SK-N-SH (cell line): ENCODE results near the gene ORM1. TPM values are rescaled to one million over a fixed set of nuclear protein-coding genes. Genes with fewer than 3 reads are reported as not detected.
A peak's percentile ranks its signal among the peaks of the same experiment; 100 is the strongest.
"Not testable (repeated sequence)": the region's sequence is repeated elsewhere in the genome, so short reads cannot be mapped to it uniquely, and the experiment has no call there.

Experiments
- CTCF ChIA-PET: fragments of 300-600, 350-600 bp; formaldehyde crosslinking; extraction: SDS; loops from one replicate; lab custom pipeline; 2021; lab: Yijun Ruan, JAX
- POLR2A ChIA-PET: fragments of 350-600 bp; sonication (Branson Sonifier 250); formaldehyde crosslinking; extraction: SDS; loops from one replicate; lab custom pipeline; 2020; ENCODE audit warnings: antibody characterized with exemption, inconsistent platforms; lab: Yijun Ruan, JAX
- DNase-seq: peaks from one replicate; pipeline ENCODE4 v3.0.0; 2012
- H2AFZ ChIP-seq: fragments of 200-600 bp; sonication (generic); 2 replicates; pipeline ENCODE4 v1.8.1; 2016; ENCODE audit warnings: antibody characterized with exemption, mild to moderate bottlenecking, low read depth
- H3F3A ChIP-seq: fragments of 200-600 bp; sonication (generic); replicated peaks from 2 replicates; pipeline ENCODE3; 2016; ENCODE audit warnings: antibody characterized with exemption, mild to moderate bottlenecking; ENCODE audit not compliant: insufficient read depth
- H3K27ac ChIP-seq, 2 experiments: fragments of 200-500 bp in 1 of 2; fragments of 200-600 bp in 1 of 2; sonication (Bioruptor generic) in 1 of 2; sonication (generic), shearing (Covaris generic) in 1 of 2; 2 replicates each; pipeline versions ENCODE4 v1.5.1 to v1.6.1; 2014 to 2016; ENCODE audit warnings: low read depth in 2 of 2, inconsistent platforms in 1 of 2, low read length in 1 of 2, mild to moderate bottlenecking in 1 of 2, mixed read lengths in 1 of 2
- H3K27me3 ChIP-seq: fragments of 200-600 bp; sonication (generic), shearing (Covaris generic); 2 replicates; pipeline ENCODE4 v1.6.1; 2016; ENCODE audit warnings: mixed run types; ENCODE audit not compliant: insufficient read depth
- H3K36me3 ChIP-seq, 2 experiments: fragments of 200-500 bp in 1 of 2; fragments of 200-600 bp in 1 of 2; sonication (Bioruptor generic) in 1 of 2; sonication (generic) in 1 of 2; replicated peaks in 1 of 2; 2 replicates each; pipeline versions ENCODE3 to v1.5.1; 2014 to 2016; ENCODE audit warnings: low read length in 1 of 2, mild to moderate bottlenecking in 1 of 2; ENCODE audit not compliant: insufficient read depth in 2 of 2, control insufficient read depth in 1 of 2
- H3K4me1 ChIP-seq, 2 experiments: fragments of 200-500 bp in 1 of 2; fragments of 200-600 bp in 1 of 2; sonication (Bioruptor generic) in 1 of 2; sonication (generic), shearing (Covaris generic) in 1 of 2; 2 replicates each; pipeline versions ENCODE4 v1.5.1 to v1.6.1; 2014 to 2016; ENCODE audit warnings: low read depth in 1 of 2, low read length in 1 of 2, mixed run types in 1 of 2; ENCODE audit not compliant: insufficient read depth in 2 of 2, control insufficient read depth in 1 of 2
- H3K4me2 ChIP-seq: fragments of 200-600 bp; sonication (generic), shearing (Covaris generic); 2 replicates; pipeline ENCODE4 v1.6.1; 2017; ENCODE audit warnings: mixed run types
- H3K4me3 ChIP-seq, 2 experiments: fragments of 200-500 bp in 1 of 2; fragments of 200-600 bp in 1 of 2; sonication (Bioruptor generic) in 1 of 2; sonication (generic), shearing (Covaris generic) in 1 of 2; 2 replicates each; pipeline versions ENCODE4 v1.5.1 to v1.8.1; 2014 to 2016; ENCODE audit warnings: low read depth in 2 of 2, inconsistent platforms in 1 of 2, low read length in 1 of 2, mild to moderate bottlenecking in 1 of 2, mixed read lengths in 1 of 2, moderate library complexity in 1 of 2
- H3K79me2 ChIP-seq: fragments of 200-600 bp; sonication (generic); 2 replicates; pipeline ENCODE4 v1.8.1; 2017; ENCODE audit warnings: mild to moderate bottlenecking; ENCODE audit not compliant: insufficient read depth
- H3K9ac ChIP-seq: fragments of 200-600 bp; sonication (generic); 2 replicates; pipeline ENCODE4 v1.6.1; 2017; ENCODE audit warnings: mixed run types
- H3K9me2 ChIP-seq: fragments of 200-600 bp; sonication (generic); 2 replicates; pipeline ENCODE4 v1.6.1; 2017; ENCODE audit warnings: mixed run types
- H3K9me3 ChIP-seq: fragments of 200-600 bp; sonication (generic); 2 replicates; pipeline ENCODE4 v1.6.1; 2017; ENCODE audit warnings: mixed run types, mild to moderate bottlenecking, moderate library complexity
- H4K20me1 ChIP-seq: fragments of 200-600 bp; sonication (generic); 2 replicates; pipeline ENCODE4 v1.6.1; 2017; ENCODE audit warnings: mild to moderate bottlenecking, mixed run types; ENCODE audit not compliant: insufficient read depth
- ELF1 ChIP-seq: IDR thresholded peaks from 2 replicates; pipeline ENCODE4 v1.4.0; 2012
- FOSL2 ChIP-seq: IDR thresholded peaks from 2 replicates; pipeline ENCODE4 v1.4.0; 2012; ENCODE audit warnings: low read depth, mild to moderate bottlenecking, moderate library complexity, borderline replicate concordance
- FOXM1 ChIP-seq: IDR thresholded peaks from 2 replicates; pipeline ENCODE4 v1.4.0; 2012; ENCODE audit warnings: low read depth, mild to moderate bottlenecking
- GATA2 ChIP-seq: sonication (generic); formaldehyde crosslinking; IDR thresholded peaks from 2 replicates; pipeline ENCODE4 v1.5.0; 2020; ENCODE audit warnings: mild to moderate bottlenecking, missing genetic modification reagents
- JUND ChIP-seq: IDR thresholded peaks from 2 replicates; pipeline ENCODE4 v1.4.0; 2012
- MEF2A ChIP-seq: IDR thresholded peaks from 2 replicates; pipeline ENCODE4 v1.4.0; 2012; ENCODE audit warnings: low read depth, borderline replicate concordance
- NFIC ChIP-seq: IDR thresholded peaks from 2 replicates; pipeline ENCODE4 v1.4.0; 2012; ENCODE audit warnings: borderline replicate concordance
- POLR2AphosphoS5 ChIP-seq: IDR thresholded peaks from 2 replicates; pipeline ENCODE4 v1.6.1; 2012; ENCODE audit warnings: low read depth, low read length
- RCOR1 ChIP-seq: fragments of 150-350 bp; IDR thresholded peaks from 2 replicates; pipeline ENCODE4 v1.6.1; 2017; ENCODE audit warnings: antibody characterized with exemption, low read length
- RXRA ChIP-seq: IDR thresholded peaks from 2 replicates; pipeline ENCODE4 v1.4.0; 2012; ENCODE audit warnings: low read depth, mild to moderate bottlenecking, borderline replicate concordance
- USF1 ChIP-seq: IDR thresholded peaks from 2 replicates; pipeline ENCODE4 v1.4.0; 2012; ENCODE audit warnings: low read depth, borderline replicate concordance
- ZBTB33 ChIP-seq: IDR thresholded peaks from 2 replicates; pipeline ENCODE4 v1.4.0; 2012; ENCODE audit warnings: low read depth, borderline replicate concordance
- WGBS: methylation state at CpG from one replicate; pipeline ENCODE4 v1.1.6; 2017; ENCODE audit warnings: low lambda C conversion rate; 5-methylcytosine and 5-hydroxymethylcytosine counted together
- polyA plus RNA-seq, 3 experiments: library from polyadenylated mRNA; depleted of rRNA; stranded (reverse); fragments of >200 nt; gene quantifications; 2 replicates each; pipeline ENCODE4 v1.2.3, GENCODE V29; 2012

The ORM1 gene
- polyA plus RNA-seq, 1 of the 3 experiments (the other 2 are of a cell fraction), result not detected

GRCh38 chr9:114319147-114319546 is 3.8 kb upstream of the ORM1 start:
- no peaks in the 10 kb centered on the region for H3K36me3 ChIP-seq
- CTCF ChIA-PET, result interaction anchor here (0.6 to 1.6 kb wide), 3 partner anchors 211 to 1139 kb away, joined by 3 to 6 read pairs (median 3); no protein-coding TSS in a partner anchor
- no peak for DNase-seq

DNA sequence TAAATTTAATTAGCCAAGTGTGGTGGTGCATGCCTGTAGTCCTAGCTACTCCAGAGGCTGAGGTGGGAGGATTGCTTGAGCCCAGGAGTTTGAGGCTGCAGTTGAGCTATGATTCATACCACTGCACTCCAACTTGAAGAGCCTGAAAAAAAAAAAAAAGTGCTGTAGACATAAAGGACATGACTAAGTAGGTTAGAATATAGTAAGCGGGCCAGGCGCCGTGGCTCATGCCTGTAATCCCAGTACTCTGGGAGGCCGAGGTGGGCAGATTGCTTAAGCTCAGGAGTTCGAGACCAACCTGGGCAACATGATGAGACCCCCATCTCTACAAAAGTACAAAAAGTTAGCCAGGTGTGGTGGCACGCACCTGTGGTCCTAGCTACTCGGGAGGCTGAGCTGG is 2.2 kb upstream of the ORM1 start:
- H2AFZ ChIP-seq, DNase-seq, H4K20me1 ChIP-seq, POLR2A ChIA-PET, H3K36me3 ChIP-seq, H3K27ac ChIP-seq, H3K4me3 ChIP-seq, H3K9ac ChIP-seq, H3K9me3 ChIP-seq, H3K9me2 ChIP-seq, H3K4me2 ChIP-seq, H3F3A ChIP-seq, H3K79me2 ChIP-seq, H3K27me3 ChIP-seq, H3K4me1 ChIP-seq: not testable (repeated sequence)
- peak; percentile 51; the same call in 1 of the 2 replicates for TF ChIP-seq FOSL2
- CTCF ChIA-PET, result interaction anchor here (0.9 kb wide), 1 partner anchor 31 kb away, joined by 3 read pairs; no protein-coding TSS in a partner anchor
- 67% methylated on average over 7 of the region's 7 CpGs for WGBS

More at GRCh38 chr9:114319147-114319546, 3.8 kb upstream of the ORM1 start:
- peaks cover 0 to 3% of the 10 kb centered on the region in 2 experiments; a peak in 2 of 4 replicates for H3K4me1 ChIP-seq
- no peak overlapping the region for H3K4me3 ChIP-seq
- no peaks in the 10 kb centered on the region for H4K20me1 ChIP-seq
- no peak overlapping the region for H2AFZ ChIP-seq
- H3K27ac ChIP-seq, result no peak overlapping the region
- no peaks in the 10 kb centered on the region for H3K27me3 ChIP-seq
- peaks cover 7% of the 10 kb centered on the region for H3F3A ChIP-seq
- H3K4me2 ChIP-seq, result no peak overlapping the region
- POLR2A ChIA-PET, result no interaction called here
- H3K9me2 ChIP-seq, result no peaks in the 10 kb centered on the region
- no peaks in the 10 kb centered on the region for H3K9me3 ChIP-seq
- H3K79me2 ChIP-seq, result no peaks in the 10 kb centered on the region
- H3K9ac ChIP-seq, result no peak overlapping the region
- TF ChIP-seq NFIC (no peak), RCOR1 (no peak), MEF2A (no peak), USF1 (no peak), JUND (no peak), FOXM1 (no peak), GATA2 (no peak), RXRA (no peak), POLR2AphosphoS5 (no peak), ZBTB33 (no peak), ELF1 (no peak)
- 86% methylated on average over 3 of the region's 3 CpGs for WGBS
